ENCODE measurements around the gene OSBPL10.
"Not testable (repeated sequence)": the region's sequence is repeated elsewhere in the genome, so short reads cannot be mapped to it uniquely, and the experiment has no call there.

The OSBPL10 gene

DNA sequence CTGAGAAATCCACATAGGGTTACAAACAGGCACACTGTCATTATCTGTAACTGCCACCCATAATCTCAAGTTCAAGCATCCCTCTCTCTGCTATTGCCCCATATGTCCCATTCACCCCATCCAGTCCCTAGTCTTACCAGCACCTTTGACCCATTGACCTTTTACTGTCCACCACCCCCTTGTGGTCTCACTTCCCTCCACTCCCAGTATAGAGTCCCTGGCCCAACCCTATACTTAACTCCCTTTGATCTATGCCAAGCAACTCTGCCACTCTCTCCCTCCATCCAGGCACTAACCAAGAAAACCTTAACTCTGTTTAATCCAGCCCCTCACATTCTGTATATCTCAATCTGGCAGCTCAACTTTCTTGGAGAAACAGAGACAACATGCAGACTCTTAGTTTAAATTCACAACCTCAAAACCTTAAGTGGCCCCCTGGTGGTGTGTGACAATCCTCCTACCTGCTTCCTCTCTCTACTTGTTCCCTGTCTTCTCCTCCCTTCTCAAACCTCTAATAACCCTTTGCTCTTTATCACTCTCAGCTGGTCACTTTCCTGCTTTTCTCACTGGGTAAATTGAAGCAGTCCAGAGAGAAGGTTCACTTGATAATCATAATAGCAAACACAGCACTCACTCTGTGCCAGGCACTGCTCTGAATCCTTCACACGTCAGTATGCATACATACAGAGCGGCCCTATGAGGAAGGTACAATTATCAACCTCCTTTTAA is 285.6 kb downstream of the OSBPL10 start:
- no peak for DNase-seq

- DNase-seq, result no peak
Measured at GRCh38 chr3:31693346-31693745, 287.7 kb downstream of the OSBPL10 start.

- no peak for DNase-seq
Measured at GRCh38 chr3:31692751-31693150, 288.3 kb downstream of the OSBPL10 start.

GRCh38 chr3:31690771-31691170 is 290.3 kb downstream of the OSBPL10 start:
- no peak for DNase-seq

GRCh38 chr3:31689523-31689922 is 291.5 kb downstream of the OSBPL10 start:
- DNase-seq, result not testable (repeated sequence)

DNA sequence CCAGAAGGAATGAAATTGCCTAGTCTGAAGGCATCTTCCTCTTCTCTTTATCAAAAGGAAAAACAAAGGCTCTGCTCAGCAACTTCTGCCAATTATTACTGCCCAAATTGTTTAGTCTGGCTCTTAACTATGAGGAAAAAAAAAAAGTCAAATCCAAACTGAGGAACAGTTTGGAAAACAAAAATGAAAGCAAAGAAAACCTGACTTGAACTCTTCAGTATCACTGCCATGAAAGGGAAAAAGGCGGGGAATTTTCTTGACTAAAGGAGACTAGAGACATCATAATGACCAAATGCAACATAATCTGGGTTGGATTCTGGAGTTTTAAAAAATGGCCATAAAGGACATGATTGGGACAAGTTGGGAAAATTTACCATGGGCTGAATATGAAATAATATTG is 292.1 kb downstream of the OSBPL10 start:
- no peak for DNase-seq

- DNase-seq, result no peak
Measured at GRCh38 chr3:31687020-31687802, 293.9 kb downstream of the OSBPL10 start.

DNA sequence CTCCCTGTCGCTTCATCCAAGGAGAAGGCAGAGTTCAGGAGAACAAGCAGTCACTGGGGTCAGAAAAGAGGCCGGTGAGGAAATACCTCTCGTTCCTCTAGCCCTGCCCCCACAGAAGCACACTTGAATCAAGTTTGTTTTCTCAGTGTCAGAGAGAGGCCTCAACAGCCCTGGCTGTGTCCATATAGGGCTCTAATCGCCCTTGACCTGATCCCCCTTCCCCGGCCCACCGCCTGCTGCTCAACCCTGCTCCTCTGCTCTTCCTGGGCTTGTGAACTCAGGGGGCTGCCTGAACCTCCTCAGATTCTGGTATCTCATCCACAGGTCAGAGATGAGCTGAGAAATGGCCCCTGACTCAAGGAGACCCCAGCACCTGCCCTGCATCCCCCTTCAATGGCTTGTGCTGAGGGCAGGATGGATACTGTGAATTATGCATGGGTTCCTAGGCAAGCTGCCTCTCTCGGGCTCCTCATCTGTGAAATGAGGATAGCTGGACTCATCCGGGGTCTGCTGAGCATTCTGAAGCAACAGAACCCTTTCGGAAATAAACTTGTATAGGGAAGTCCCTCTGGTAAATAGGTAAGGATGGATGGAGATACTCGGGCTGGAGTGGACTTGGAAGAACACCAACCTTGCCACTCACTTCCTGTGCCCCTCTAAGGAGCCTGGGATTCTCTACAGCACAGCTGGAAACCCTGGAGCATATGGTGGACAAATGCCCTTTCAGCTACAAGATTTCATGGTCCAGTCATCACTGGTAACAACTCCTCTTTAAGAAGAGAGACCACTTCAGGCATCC is 300.8 kb downstream of the OSBPL10 start:
- DNase-seq, result no peak

DNA sequence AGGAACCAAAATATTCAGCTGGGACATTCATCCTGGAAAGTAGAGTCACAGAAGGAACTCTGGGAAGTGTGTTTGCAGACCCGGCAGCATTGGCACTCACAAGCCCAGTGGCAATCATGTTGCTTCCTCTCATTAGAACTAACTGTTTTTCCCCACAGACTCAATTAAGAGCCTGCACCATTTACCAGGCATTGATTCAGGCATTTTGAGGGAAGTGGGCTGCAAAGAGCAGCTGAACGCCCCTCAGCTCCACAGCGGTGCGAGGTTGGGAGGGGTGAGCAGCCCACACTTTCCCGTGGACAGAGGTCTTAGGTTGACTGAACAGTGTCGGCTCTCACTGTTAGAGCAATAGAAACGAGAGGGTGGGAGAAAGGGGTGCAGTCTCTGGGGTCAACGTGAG is 304.5 kb downstream of the OSBPL10 start:
- no peak for DNase-seq

DNA sequence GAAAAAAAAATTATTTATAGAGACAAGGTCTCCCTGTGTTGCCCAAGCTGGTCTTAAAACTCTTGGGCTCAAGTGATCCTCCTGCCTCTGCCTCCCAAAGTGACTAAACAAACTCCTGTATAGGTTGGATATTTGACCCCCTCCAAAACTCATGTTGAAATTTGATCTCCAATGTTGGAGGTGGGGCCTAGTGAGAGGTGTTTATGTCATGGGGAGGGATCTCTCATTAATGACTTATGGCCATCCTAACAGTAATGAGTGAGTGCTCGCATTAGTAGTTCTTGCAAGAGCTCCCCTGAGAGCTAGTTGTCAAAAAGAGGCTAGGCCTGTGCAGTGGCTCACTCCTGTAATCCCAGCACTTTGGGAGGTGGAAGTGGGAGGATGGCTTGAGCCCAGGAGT is 307.1 kb downstream of the OSBPL10 start:
- DNase-seq, result no peak

GRCh38 chr3:31671976-31672375 is 309.1 kb downstream of the OSBPL10 start:
- DNase-seq, result no peak

- DNase-seq, result no peak
Measured at GRCh38 chr3:31671451-31671850, 309.6 kb downstream of the OSBPL10 start.

- DNase-seq, result no peak
Measured at GRCh38 chr3:31670722-31671121, 310.3 kb downstream of the OSBPL10 start.

DNA sequence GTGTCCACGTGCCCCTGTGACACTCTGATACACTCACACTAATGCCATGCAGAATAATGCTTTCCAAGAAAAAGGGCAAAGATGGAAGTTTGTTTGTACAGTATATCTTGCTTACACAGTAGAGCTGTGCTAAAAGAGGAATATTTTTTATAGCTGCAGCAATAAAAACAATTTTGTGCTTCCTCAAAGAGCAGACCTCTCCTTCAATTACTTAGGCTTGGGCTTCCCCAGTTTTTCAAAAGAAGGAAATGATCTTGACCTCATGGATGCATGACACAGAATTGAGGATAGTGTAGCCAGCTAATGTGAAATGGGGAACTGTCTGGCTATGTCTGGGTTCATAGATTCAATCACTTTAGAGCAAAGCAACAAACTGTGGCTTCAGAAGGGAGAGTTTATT is 310.9 kb downstream of the OSBPL10 start:
- no peak for DNase-seq

DNA sequence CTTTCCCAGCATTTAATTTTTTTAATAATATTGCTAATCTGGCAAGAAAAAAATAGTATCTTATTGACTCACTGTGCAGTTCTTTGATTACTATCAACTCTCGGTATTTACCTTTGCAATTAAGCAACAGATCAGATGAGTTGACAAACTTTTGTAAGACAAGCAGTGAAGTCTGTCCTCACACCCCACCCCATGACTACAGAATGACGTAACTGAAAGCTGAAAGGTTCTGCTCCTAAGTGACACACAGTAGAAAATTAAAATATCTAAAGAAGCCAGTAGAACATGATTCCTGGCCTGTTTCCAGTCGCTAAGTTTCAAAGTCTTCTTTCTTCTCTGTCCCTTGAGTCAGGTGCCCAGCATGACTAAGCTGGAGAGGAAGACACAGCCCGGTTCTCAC is 312.8 kb downstream of the OSBPL10 start:
- DNase-seq, result no peak

GRCh38 chr3:31667582-31667981 is 313.5 kb downstream of the OSBPL10 start:
- no peak for DNase-seq

DNA sequence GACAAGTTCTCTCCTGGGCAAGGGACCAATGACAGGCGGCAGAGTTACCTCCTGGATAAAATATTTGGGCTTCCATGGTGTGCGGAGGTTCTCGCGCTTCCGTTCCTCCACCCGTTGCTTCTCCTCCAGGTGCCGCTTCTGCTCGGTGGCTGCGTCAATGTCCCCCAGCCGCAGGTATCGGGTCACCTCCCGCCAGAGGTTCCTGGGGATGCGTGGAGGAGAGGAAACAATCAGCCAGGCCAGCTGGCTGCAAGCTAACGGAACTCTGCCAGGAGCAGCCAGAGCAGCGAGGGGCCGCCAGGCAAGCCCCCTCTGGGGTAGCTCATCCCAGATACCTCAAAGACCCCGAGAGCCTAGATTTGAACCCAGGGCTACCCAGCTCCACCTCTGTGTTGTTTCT is 317.0 kb downstream of the OSBPL10 start:
- no peak for DNase-seq

DNA sequence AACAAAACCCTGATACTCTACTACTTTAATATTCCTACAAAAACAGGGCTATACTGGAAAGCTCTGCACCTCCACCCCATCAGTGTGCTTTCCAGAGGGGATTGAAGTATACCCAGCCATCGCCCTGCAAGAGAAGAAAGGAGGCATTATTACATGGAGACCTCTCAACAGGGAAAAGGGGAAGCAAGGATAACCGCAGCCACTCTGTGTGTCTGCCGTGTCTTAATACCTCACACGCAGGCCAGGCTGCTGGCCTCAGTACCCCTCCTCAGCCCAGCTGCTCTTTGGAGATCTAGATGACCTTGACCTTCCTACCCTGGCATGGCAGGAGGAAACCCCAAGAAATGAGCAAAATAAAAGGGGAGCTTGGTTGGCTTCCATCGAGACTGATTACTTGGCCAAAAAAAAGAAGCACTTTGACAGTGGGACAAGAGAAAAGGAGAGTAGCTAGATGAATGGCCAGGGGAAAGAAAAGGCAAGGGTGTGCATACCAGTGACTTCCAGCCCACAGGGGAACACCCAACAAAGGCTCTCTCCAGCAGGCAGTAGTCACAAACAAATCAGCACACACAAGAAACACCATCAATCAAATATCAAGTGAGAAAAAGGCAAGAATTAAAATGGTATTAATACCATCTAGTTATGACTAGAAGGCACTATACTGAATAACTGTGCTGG is 318.9 kb downstream of the OSBPL10 start:
- DNase-seq, result no peak

- DNase-seq, result no peak
Measured at GRCh38 chr3:31661286-31661685, 319.8 kb downstream of the OSBPL10 start.

DNA sequence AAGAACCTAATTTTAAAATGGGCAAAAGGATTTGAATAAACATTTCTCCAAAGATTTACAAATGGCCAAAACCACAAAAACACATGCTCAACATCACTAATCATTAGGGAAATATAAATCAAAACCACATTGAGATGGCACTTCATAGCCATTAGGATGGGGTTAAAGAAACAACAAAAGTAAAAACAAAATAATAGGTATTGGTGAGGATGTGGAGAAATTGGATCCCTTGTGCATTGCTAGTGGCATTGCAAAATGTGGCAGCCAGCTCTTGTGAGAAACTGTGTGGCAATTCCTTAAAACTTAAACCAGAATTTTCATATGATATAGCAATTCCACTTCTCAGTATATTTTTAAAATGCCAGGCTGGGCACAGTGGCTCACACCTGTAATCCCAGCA is 321.8 kb downstream of the OSBPL10 start:
- no peak for DNase-seq

- no peak for DNase-seq
Measured at GRCh38 chr3:31654998-31655397, 326.1 kb downstream of the OSBPL10 start.

DNA sequence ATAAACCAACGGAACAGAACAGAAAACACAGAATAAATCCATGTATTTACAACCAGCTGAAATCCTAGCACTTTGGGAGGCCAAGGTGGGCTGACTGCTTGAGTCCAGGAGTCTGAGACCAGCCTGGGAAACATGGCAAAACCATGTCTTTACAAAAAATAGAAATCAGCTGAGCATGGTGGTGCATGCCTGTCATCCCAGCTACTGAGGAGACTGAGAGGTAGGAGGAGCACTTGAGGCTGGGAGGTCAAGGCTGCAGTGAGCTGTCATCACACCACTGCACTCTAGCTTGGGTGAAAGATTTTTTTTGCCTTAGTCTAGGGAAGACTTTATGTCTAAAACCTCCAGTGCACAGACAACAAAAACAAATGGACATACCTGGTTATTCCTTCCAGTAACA is 327.6 kb downstream of the OSBPL10 start:
- DNase-seq, result no peak

DNA sequence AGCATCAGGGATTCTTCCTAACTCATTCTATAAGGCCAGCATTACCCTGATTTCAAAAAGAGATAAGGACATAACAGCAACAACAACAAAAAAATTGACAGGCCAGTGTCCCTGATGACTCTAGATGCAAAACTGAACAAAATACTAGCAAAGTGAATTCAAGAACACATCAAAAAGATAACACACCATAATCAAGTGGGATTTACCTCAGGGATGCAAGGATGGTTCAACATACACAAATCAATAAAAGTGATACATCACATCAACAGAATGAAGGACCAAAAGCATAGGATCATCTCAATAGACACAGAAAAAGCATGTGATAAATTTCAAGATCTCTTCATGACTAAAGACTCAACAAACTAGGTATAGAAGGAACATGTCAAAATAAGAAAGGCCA is 328.8 kb downstream of the OSBPL10 start:
- no peak for DNase-seq
